Erythroblast (primary cell): ENCODE data around the gene RALGPS2.
"Not testable (repeated sequence)": the region's sequence is repeated elsewhere in the genome, so short reads cannot be mapped to it uniquely, and the experiment has no call there.

ENCODE experiments used
- DNase-seq, 2 experiments: peaks; one replicate each; lab custom pipeline; 2025; lab: John Stamatoyannopoulos, UW
- GATA1 ChIP-seq: IDR thresholded peaks from 2 replicates; pipeline ENCODE4 v1.6.1; 2011; ENCODE audit warnings: low read depth, mild to moderate bottlenecking, control low read depth, low read length, moderate library complexity
- POLR2A ChIP-seq: IDR thresholded peaks from 2 replicates; pipeline ENCODE4 v1.6.1; 2011; ENCODE audit warnings: mild to moderate bottlenecking, low read length

RALGPS2 gene

GRCh38 chr1:178739285-178740045 is 14.4 kb downstream of the RALGPS2 start:
- no peak for TF ChIP-seq GATA1
- TF ChIP-seq POLR2A = no peak
- DNase-seq = peak in 1 of 2 experiments; percentile 13

GRCh38 chr1:178740491-178740890 is 15.4 kb downstream of the RALGPS2 start:
- no peak for TF ChIP-seq GATA1
- no peak for TF ChIP-seq POLR2A
- DNase-seq = no peak

- no peak for TF ChIP-seq GATA1
- no peak for TF ChIP-seq POLR2A
- DNase-seq = no peak
These were observed 15.9 kb downstream of the RALGPS2 start for GRCh38 chr1:178740924-178741323.

GRCh38 chr1:178743801-178744200 is 18.8 kb downstream of the RALGPS2 start:
- DNase-seq = no peak
- no peak for TF ChIP-seq POLR2A
- no peak for TF ChIP-seq GATA1

- TF ChIP-seq GATA1 (no peak), POLR2A (no peak)
These were observed 20.2 kb downstream of the RALGPS2 start for GRCh38 chr1:178745260-178745659.

GRCh38 chr1:178746345-178746744 is 21.3 kb downstream of the RALGPS2 start:
- no peak for TF ChIP-seq POLR2A
- TF ChIP-seq GATA1 = no peak
- DNase-seq = no peak

More at GRCh38 chr1:178745260-178745659, 20.2 kb downstream of the RALGPS2 start:
- DNase-seq = no peak

GRCh38 chr1:178747361-178747760 is 22.3 kb downstream of the RALGPS2 start:
- not testable (repeated sequence) for DNase-seq

- DNase-seq = no peak
- TF ChIP-seq POLR2A (no peak), GATA1 (no peak)
These were observed 24.6 kb downstream of the RALGPS2 start for GRCh38 chr1:178749581-178750166.

- DNase-seq = no peak
- no peak for TF ChIP-seq GATA1
- no peak for TF ChIP-seq POLR2A
These were observed 26.0 kb downstream of the RALGPS2 start for GRCh38 chr1:178751046-178751445.

- no peak for DNase-seq
- TF ChIP-seq POLR2A (no peak), GATA1 (no peak)
These were observed 27.8 kb downstream of the RALGPS2 start for GRCh38 chr1:178752891-178753290.

- DNase-seq = not testable (repeated sequence)
These were observed 29.7 kb downstream of the RALGPS2 start for GRCh38 chr1:178754655-178755256.

GRCh38 chr1:178768423-178768822 is 43.4 kb downstream of the RALGPS2 start:
- TF ChIP-seq POLR2A = no peak
- no peak for TF ChIP-seq GATA1
- DNase-seq = peak; percentile 63 to 76

- TF ChIP-seq POLR2A = no peak
- no peak for TF ChIP-seq GATA1
- DNase-seq = no peak
These were observed 47.9 kb downstream of the RALGPS2 start for GRCh38 chr1:178772952-178773351.

GRCh38 chr1:178774263-178774662 is 49.2 kb downstream of the RALGPS2 start:
- TF ChIP-seq POLR2A (no peak), GATA1 (no peak)
- DNase-seq = peak; percentile 31 to 65

- DNase-seq = no peak
- TF ChIP-seq GATA1 = no peak
- no peak for TF ChIP-seq POLR2A
These were observed 51.5 kb downstream of the RALGPS2 start for GRCh38 chr1:178776553-178776952.
